K562 (cell line): ENCODE results near the gene RNF41. TPM values are rescaled to one million over a fixed set of nuclear protein-coding genes. Genes with fewer than 3 reads are reported as not detected.
A peak's percentile ranks its signal among the peaks of the same experiment; 100 is the strongest.

Experiments
- DACH1 ChIP-seq: fragments of 450-650 bp; IDR thresholded peaks from 2 replicates; pipeline ENCODE4 v1.6.1; 2018; ENCODE audit not compliant: partially characterized antibody
- DMBX1 ChIP-seq: fragments of 250-450 bp; sonication (Bioruptor Pico); IDR thresholded peaks from 2 replicates; pipeline ENCODE4 v1.8.0; 2022; ENCODE audit warnings: inconsistent platforms, mild to moderate bottlenecking, moderate library complexity, borderline replicate concordance
- DNMT1 ChIP-seq: fragments of 450-650 bp; IDR thresholded peaks from 2 replicates; pipeline ENCODE4 v1.6.1; 2016; ENCODE audit warnings: antibody characterized with exemption, mild to moderate bottlenecking
- GABPB1 ChIP-seq: sonication (generic); formaldehyde crosslinking; IDR thresholded peaks from 2 replicates; pipeline ENCODE4 v1.8.0; 2022; ENCODE audit warnings: mild to moderate bottlenecking, missing genetic modification reagents
- KLF6 ChIP-seq: fragments of 250-450 bp; sonication (Bioruptor Pico); IDR thresholded peaks from 2 replicates; pipeline ENCODE4 v1.4.0; 2020; ENCODE audit warnings: mild to moderate bottlenecking, moderate library complexity, borderline replicate concordance
- MBD2 ChIP-seq: sonication (generic); IDR thresholded peaks from 2 replicates; pipeline ENCODE4 v1.6.1; 2016; ENCODE audit warnings: low read depth, borderline replicate concordance
- MYC ChIP-seq, 2 experiments: fragments of 250-450 bp in 1 of 2; sonication (Bioruptor Pico) in 1 of 2; IDR thresholded peaks; 2 replicates each; pipeline versions ENCODE4 v1.5.1 to v1.6.1; 2012 to 2021; ENCODE audit warnings: low read depth in 2 of 2, borderline replicate concordance in 1 of 2, improper control_type of control experiment in 1 of 2, low read length in 1 of 2, mild to moderate bottlenecking in 1 of 2, moderate library complexity in 1 of 2
- NCOR1 ChIP-seq: fragments of 450-650 bp; IDR thresholded peaks from 2 replicates; pipeline ENCODE4 v1.6.1; 2016; ENCODE audit warnings: mild to moderate bottlenecking, moderate library complexity
- NKRF ChIP-seq: fragments of 450-650 bp; IDR thresholded peaks from 2 replicates; pipeline ENCODE4 v1.6.1; 2016; ENCODE audit warnings: borderline replicate concordance
- PHF21A ChIP-seq: fragments of 450-650 bp; IDR thresholded peaks from 2 replicates; pipeline ENCODE4 v1.6.1; 2017; ENCODE audit warnings: low read depth, borderline replicate concordance
- SMAD4 ChIP-seq: fragments of 250-450 bp; sonication (Bioruptor Pico); conservative IDR thresholded peaks from 2 replicates; pipeline ENCODE4 v1.8.0; 2021; ENCODE audit warnings: inconsistent platforms, mild to moderate bottlenecking, moderate library complexity
- SNAPC5 ChIP-seq: fragments of 250-450 bp; sonication (Bioruptor Pico); IDR thresholded peaks from 2 replicates; pipeline ENCODE4 v1.8.0; 2021; ENCODE audit warnings: moderate library complexity, mild to moderate bottlenecking, inconsistent platforms
- XRCC3 ChIP-seq: fragments of 450-650 bp; IDR thresholded peaks from 2 replicates; pipeline ENCODE4 v1.6.1; 2017; ENCODE audit warnings: mild to moderate bottlenecking, moderate library complexity
- ZBTB9 ChIP-seq: fragments of 450-650 bp; formaldehyde crosslinking; IDR thresholded peaks from 2 replicates; pipeline ENCODE4 v1.4.0; 2020; ENCODE audit warnings: mild to moderate bottlenecking, moderate library complexity
- ZNF707 ChIP-seq: fragments of 250-450 bp; sonication (Bioruptor Pico); conservative IDR thresholded peaks from 2 replicates; pipeline ENCODE4 v1.8.0; 2022; ENCODE audit warnings: inconsistent platforms, mild to moderate bottlenecking, moderate library complexity
- polyA plus RNA-seq, 8 experiments: library from polyadenylated mRNA; depleted of rRNA in 4 of 8; stranded (reverse) in 5 of 8; unstranded in 3 of 8; fragments of >200 nt; fragmentation: Nextera tagmentation in 2 of 8; fragmentation: Illumina TruSeq in 1 of 8; extraction: Ambion mirVana in 2 of 8; extraction: Trizol in 1 of 8; gene quantifications; 2 replicates each; pipeline versions ENCODE4 v1.2.1 to v1.2.3, GENCODE V29; 2011 to 2014; ENCODE audit warnings: inconsistent platforms in 1 of 8, missing spikeins in 1 of 8
- total RNA-seq, 7 experiments: library from RNA; depleted of rRNA in 6 of 7; stranded (reverse); fragments of >200 nt in 6 of 7; fragmentation: Illumina TruSeq in 2 of 7; extraction: Trizol in 2 of 7; gene quantifications; 2 replicates each; pipeline versions ENCODE4 v1.2.1 to v1.2.3, GENCODE V29; 2011 to 2021; ENCODE audit warnings: low replicate concordance in 1 of 7
- TF ChIP-seq, protein P1 (sequence below), 2 experiments: fragments of 450-650 bp in 1 of 2; sonication (generic) in 1 of 2; formaldehyde crosslinking in 1 of 2; IDR thresholded peaks in 1 of 2; conservative IDR thresholded peaks in 1 of 2; 2 replicates each; pipeline versions ENCODE4 v1.6.1 to v1.8.1; 2016 to 2023; ENCODE audit warnings: mild to moderate bottlenecking in 2 of 2, moderate library complexity in 2 of 2, inconsistent platforms in 1 of 2, missing genetic modification reagents in 1 of 2
- TF ChIP-seq, protein P2 (sequence below): IDR thresholded peaks from 3 replicates; pipeline ENCODE4 v1.6.1; 2011; ENCODE audit warnings: borderline replicate concordance, mild to moderate bottlenecking, moderate library complexity; ENCODE audit not compliant: insufficient read length; ENCODE audit errors: extremely low read depth

The RNF41 gene
- total and polyA plus RNA-seq, 9 of the 15 experiments (the other 6 are each of a cell fraction or from before 2014, with no cell fraction given): 28.2 to 46.8 (median 33.8) TPM

GRCh38 chr12:56158029-56158925, 63.4 kb downstream of the RNF41 start, which contains the start of gene MYL6 (continued):
- TF ChIP-seq SNAPC5 (CRISPR knock-in tag) (no peak), MBD2 (no peak; the same call in 1 of the 2 replicates), GABPB1 (CRISPR knock-in tag) (peak; percentile 81), DMBX1 (CRISPR knock-in tag) (no peak), SMAD4 (CRISPR knock-in tag) (peak; percentile 58), NCOR1 (peak; percentile 52; the same call in 1 of the 2 replicates), ZBTB9 (CRISPR knock-in tag) (peak; percentile 91), ZNF707 (peak; percentile 63), XRCC3 (no peak), MYC (IDR thresholded peaks at IDR 0.05; ENCODE audit: low read depth, low read length) (peak; percentile 18; the same call in 1 of the 2 replicates), MYC (CRISPR knock-in tag; IDR thresholded peaks at IDR 0.05; ENCODE audit: borderline replicate concordance, low read depth) (peak; percentile 59; the same call in 1 of the 2 replicates), KLF6 (peak; percentile 69), PHF21A (no peak), DACH1 (no peak), NKRF (peak; percentile 58), DNMT1 (no peak)
- TF ChIP-seq, protein P1, sequence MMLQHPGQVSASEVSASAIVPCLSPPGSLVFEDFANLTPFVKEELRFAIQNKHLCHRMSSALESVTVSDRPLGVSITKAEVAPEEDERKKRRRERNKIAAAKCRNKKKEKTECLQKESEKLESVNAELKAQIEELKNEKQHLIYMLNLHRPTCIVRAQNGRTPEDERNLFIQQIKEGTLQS (IDR thresholded peaks at IDR 0.05): peak; percentile 100
- TF ChIP-seq, protein P1 (CRISPR knock-in tag; conservative IDR thresholded peaks at IDR 0.05): peak; percentile 89; the same call in 1 of the 2 replicates
- TF ChIP-seq, protein P2, sequence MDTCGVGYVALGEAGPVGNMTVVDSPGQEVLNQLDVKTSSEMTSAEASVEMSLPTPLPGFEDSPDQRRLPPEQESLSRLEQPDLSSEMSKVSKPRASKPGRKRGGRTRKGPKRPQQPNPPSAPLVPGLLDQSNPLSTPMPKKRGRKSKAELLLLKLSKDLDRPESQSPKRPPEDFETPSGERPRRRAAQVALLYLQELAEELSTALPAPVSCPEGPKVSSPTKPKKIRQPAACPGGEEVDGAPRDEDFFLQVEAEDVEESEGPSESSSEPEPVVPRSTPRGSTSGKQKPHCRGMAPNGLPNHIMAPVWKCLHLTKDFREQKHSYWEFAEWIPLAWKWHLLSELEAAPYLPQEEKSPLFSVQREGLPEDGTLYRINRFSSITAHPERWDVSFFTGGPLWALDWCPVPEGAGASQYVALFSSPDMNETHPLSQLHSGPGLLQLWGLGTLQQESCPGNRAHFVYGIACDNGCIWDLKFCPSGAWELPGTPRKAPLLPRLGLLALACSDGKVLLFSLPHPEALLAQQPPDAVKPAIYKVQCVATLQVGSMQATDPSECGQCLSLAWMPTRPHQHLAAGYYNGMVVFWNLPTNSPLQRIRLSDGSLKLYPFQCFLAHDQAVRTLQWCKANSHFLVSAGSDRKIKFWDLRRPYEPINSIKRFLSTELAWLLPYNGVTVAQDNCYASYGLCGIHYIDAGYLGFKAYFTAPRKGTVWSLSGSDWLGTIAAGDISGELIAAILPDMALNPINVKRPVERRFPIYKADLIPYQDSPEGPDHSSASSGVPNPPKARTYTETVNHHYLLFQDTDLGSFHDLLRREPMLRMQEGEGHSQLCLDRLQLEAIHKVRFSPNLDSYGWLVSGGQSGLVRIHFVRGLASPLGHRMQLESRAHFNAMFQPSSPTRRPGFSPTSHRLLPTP: no peak
